Right atrium auricular region (tissue), 2 donors: ENCODE results near the gene STK10. TPM values are rescaled to one million over a fixed set of nuclear protein-coding genes. Genes with fewer than 3 reads are reported as not detected.

Experiments used
- DNase-seq: peaks from one replicate; pipeline ENCODE4 v3.0.0-alpha.2; 2019; ENCODE audit warnings: low spot score
- H3K27ac ChIP-seq, 2 donors: fragments of 200-600 bp; sonication (generic); 1 replicate in 1 of 2; 2 replicates in 1 of 2; pipeline ENCODE4 v1.5.1; 2016 to 2019
- H3K27me3 ChIP-seq, 2 donors: fragments of 200-600 bp; sonication (generic); one replicate each; pipeline versions ENCODE4 v1.5.1 to v1.6.0; 2017 to 2019
- H3K36me3 ChIP-seq: fragments of 200-600 bp; sonication (generic); one replicate; pipeline ENCODE4 v1.5.1; 2016
- H3K4me1 ChIP-seq, 2 donors: fragments of 200-600 bp; sonication (generic); one replicate each; pipeline versions ENCODE4 v1.5.1 to v1.6.0; 2017 to 2019
- H3K4me3 ChIP-seq, 2 donors: fragments of 200-600 bp; sonication (generic); 1 replicate in 1 of 2; 2 replicates in 1 of 2; pipeline ENCODE4 v1.5.1; 2017 to 2019; ENCODE audit warnings: mild to moderate bottlenecking in 1 of 2, moderate library complexity in 1 of 2
- H3K9me3 ChIP-seq, 2 donors: fragments of 200-600 bp; sonication (generic); one replicate each; pipeline ENCODE4 v1.5.1; 2019
- CTCF ChIP-seq, 2 donors: fragments of 200-600 bp; sonication (generic); IDR thresholded peaks; one replicate each; pipeline ENCODE4 v1.5.1; 2019; ENCODE audit warnings: antibody characterized with exemption in 2 of 2
- total RNA-seq, 2 donors: library from RNA; depleted of rRNA; stranded (reverse); fragments of >200 nt; gene quantifications; one replicate each; pipeline ENCODE4 v1.1.0, GENCODE V29; 2016

The STK10 gene
- total RNA-seq, result 10 to 100 TPM in 1 of 2 donors, 1 to 10 TPM in 1; 6.9 to 10.8 TPM

- peaks cover 0 to 29% of the 10 kb centered on the region in 2 donors for H3K4me1 ChIP-seq
- H3K4me3 ChIP-seq, result peak within 1 kb of the TSS; percentile 77 to 82
- DNase-seq, result peak; percentile 88
- no peaks in the 10 kb centered on the region for H3K36me3 ChIP-seq
- peak; percentile 83 to 95 for TF ChIP-seq CTCF (IDR thresholded peaks at IDR 0.05)
- H3K9me3 ChIP-seq, result no peaks in the 10 kb centered on the region
- H3K27me3 ChIP-seq, result no peaks in the 10 kb centered on the region
- peak within 1 kb of the TSS; percentile 89 to 93 for H3K27ac ChIP-seq
Measured at GRCh38 chr5:172188033-172188892, at the start of gene STK10. STK10 (minus strand) TSS chr5:172188224; CDS start chr5:172188042, 182 bp downstream.

- no peak for TF ChIP-seq CTCF (IDR thresholded peaks at IDR 0.05)
- Histone ChIP-seq H3K4me3 (no peak overlapping the region), H3K36me3 (peaks cover 18% of the 10 kb centered on the region), H3K9me3 (no peaks in the 10 kb centered on the region), H3K4me1 (peaks cover 0 to 8% of the 10 kb centered on the region in 2 donors), H3K27me3 (no peaks in the 10 kb centered on the region), H3K27ac (no peak overlapping the region)
- DNase-seq, result no peak
Measured at GRCh38 chr5:172235827-172236736, 48.1 kb upstream of the STK10 start.

- Histone ChIP-seq H3K27ac (no peak overlapping the region), H3K36me3 (peaks cover 23% of the 10 kb centered on the region), H3K4me3 (no peak overlapping the region), H3K4me1 (peaks cover 0 to 8% of the 10 kb centered on the region in 2 donors), H3K9me3 (no peaks in the 10 kb centered on the region), H3K27me3 (no peaks in the 10 kb centered on the region)
- TF ChIP-seq CTCF (IDR thresholded peaks at IDR 0.05), result no peak
- no peak for DNase-seq
Measured at GRCh38 chr5:172235132-172235780, 47.2 kb upstream of the STK10 start.

GRCh38 chr5:172234031-172234430 is 46.0 kb upstream of the STK10 start:
- Histone ChIP-seq H3K9me3 (no peaks in the 10 kb centered on the region), H3K4me1 (peaks cover 0 to 8% of the 10 kb centered on the region in 2 donors), H3K27ac (no peak overlapping the region), H3K27me3 (no peaks in the 10 kb centered on the region), H3K36me3 (peaks cover 23% of the 10 kb centered on the region), H3K4me3 (no peak overlapping the region)
- DNase-seq, result no peak
- no peak for TF ChIP-seq CTCF (IDR thresholded peaks at IDR 0.05)

- Histone ChIP-seq H3K4me1 (peaks cover 0 to under 1% of the 10 kb centered on the region in 2 donors), H3K27ac (no peak overlapping the region), H3K27me3 (no peaks in the 10 kb centered on the region), H3K9me3 (no peaks in the 10 kb centered on the region), H3K4me3 (no peak overlapping the region), H3K36me3 (peaks cover 23% of the 10 kb centered on the region)
- no peak for TF ChIP-seq CTCF (IDR thresholded peaks at IDR 0.05)
- DNase-seq, result no peak
Measured at GRCh38 chr5:172229904-172230303, 41.9 kb upstream of the STK10 start.
